Erythroblast (primary cell): ENCODE measurements around the gene KRTAP10-1.

Source experiments
- GATA1 ChIP-seq: IDR thresholded peaks from 2 replicates; pipeline ENCODE4 v1.6.1; 2011; ENCODE audit warnings: low read depth, mild to moderate bottlenecking, control low read depth, low read length, moderate library complexity
- POLR2A ChIP-seq: IDR thresholded peaks from 2 replicates; pipeline ENCODE4 v1.6.1; 2011; ENCODE audit warnings: mild to moderate bottlenecking, low read length

GRCh38 chr21:44514746-44515358 is 25.1 kb downstream of the KRTAP10-1 start:
- TF ChIP-seq GATA1: no peak
- TF ChIP-seq POLR2A: no peak
